HepG2 (cell line): ENCODE results near the gene PPP1CB. TPM values are rescaled to one million over a fixed set of nuclear protein-coding genes. Genes with fewer than 3 reads are reported as not detected.

Experiments
- ATAC-seq: fragments of 200-7000 bp; cut with Tn5 transposase; 3 replicates; pipeline ENCODE4 v1.9.1; 2020; ENCODE audit warnings: mild to moderate bottlenecking, moderate library complexity
- BruUV-seq: library from RNA; stranded (reverse); fragments of 400-500 nt; replicated peaks from 2 replicates; lab custom pipeline; 2021; lab: Mats Ljungman, UMichigan
- CTCF ChIA-PET: fragments of 300-600 bp; formaldehyde crosslinking; extraction: SDS; loops from one replicate; lab custom pipeline; 2021; ENCODE audit warnings: low total read pairs, inconsistent platforms, low intra/inter-chr PET ratio; lab: Yijun Ruan, JAX
- POLR2A ChIA-PET: fragments of 350-600 bp; sonication (Branson Sonifier 250); formaldehyde crosslinking; loops from one replicate; lab custom pipeline; 2020; ENCODE audit warnings: antibody characterized with exemption, inconsistent platforms; lab: Yijun Ruan, JAX
- DNase-seq: peaks from one replicate; pipeline ENCODE4 v3.0.0-alpha.2; 2015; ENCODE audit warnings: low spot score
- FAIRE-seq: peaks from 3 replicates; lab custom pipeline; 2011; peaks lifted over from hg19 to GRCh38; lab: Jason Lieb, UNC
- H2AFZ ChIP-seq: one replicate; pipeline ENCODE4 v1.6.1; 2011; ENCODE audit warnings: low read length, inconsistent platforms
- H3K27ac ChIP-seq: fragments of 300-600 bp; 3 replicates; pipeline ENCODE4 v1.8.0; 2011; ENCODE audit warnings: mixed run types, mild to moderate bottlenecking, mixed read lengths, low read length, inconsistent platforms; ENCODE audit not compliant: insufficient read depth; ENCODE audit errors: extremely low read length
- H3K27me3 ChIP-seq, 2 experiments: fragments of 200-600 bp in 1 of 2; 2 replicates in 1 of 2; 3 replicates in 1 of 2; pipeline versions ENCODE4 v1.6.0 to v1.8.0; 2011; ENCODE audit warnings: low read length in 2 of 2, mild to moderate bottlenecking in 2 of 2, moderate library complexity in 2 of 2, inconsistent platforms in 1 of 2; ENCODE audit not compliant: insufficient read depth in 2 of 2, control insufficient read depth in 1 of 2
- H3K36me3 ChIP-seq, 2 experiments: fragments of 200-600 bp in 1 of 2; replicated peaks in 1 of 2; 2 replicates in 1 of 2; 3 replicates in 1 of 2; pipeline versions ENCODE4 v1.5.1 to v1.8.0; 2011; ENCODE audit warnings: low read length in 2 of 2, inconsistent platforms in 1 of 2; ENCODE audit not compliant: insufficient read depth in 2 of 2, control insufficient read depth in 1 of 2
- H3K4me1 ChIP-seq: 2 replicates; pipeline ENCODE4 v1.5.1; 2012; ENCODE audit warnings: low read length, inconsistent platforms; ENCODE audit not compliant: insufficient read depth
- H3K4me2 ChIP-seq: 2 replicates; pipeline ENCODE4 v1.6.0; 2011; ENCODE audit warnings: low read depth, low read length, inconsistent platforms
- H3K4me3 ChIP-seq, 3 experiments: fragments of 200-600 bp in 1 of 3; sonication (generic), shearing (Covaris generic) in 1 of 3; replicated peaks in 1 of 3; 2 replicates each; pipeline ENCODE4 v1.5.1; 2011 to 2016; ENCODE audit warnings: low read length in 3 of 3, inconsistent platforms in 2 of 3, low read depth in 2 of 3, mild to moderate bottlenecking in 2 of 3, control low read depth in 1 of 3, mixed read lengths in 1 of 3; ENCODE audit not compliant: insufficient read depth in 1 of 3
- H3K79me2 ChIP-seq: one replicate; pipeline ENCODE4 v1.6.1; 2011; ENCODE audit warnings: low read length, inconsistent platforms; ENCODE audit not compliant: insufficient read depth
- H3K9ac ChIP-seq: 2 replicates; pipeline ENCODE4 v1.6.0; 2011; ENCODE audit warnings: mild to moderate bottlenecking, low read depth, low read length, inconsistent platforms; ENCODE audit not compliant: insufficient read depth
- H3K9me3 ChIP-seq: 2 replicates; pipeline ENCODE4 v1.5.1; 2012; ENCODE audit warnings: mild to moderate bottlenecking, low read length
- H4K20me1 ChIP-seq: 2 replicates; pipeline ENCODE4 v1.6.0; 2011; ENCODE audit warnings: inconsistent platforms, mild to moderate bottlenecking, low read length, moderate library complexity; ENCODE audit not compliant: insufficient read depth
- CENPBD1 ChIP-seq: sonication (generic); formaldehyde crosslinking; IDR thresholded peaks from 2 replicates; pipeline ENCODE4 v1.8.0; 2022; ENCODE audit warnings: missing genetic modification reagents, low read depth, mild to moderate bottlenecking, borderline replicate concordance
- HNF4A ChIP-seq: sonication (generic); formaldehyde crosslinking; IDR thresholded peaks from 2 replicates; pipeline ENCODE4 v1.4.0; 2020; ENCODE audit warnings: missing genetic modification reagents
- POLR2AphosphoS2 ChIP-seq: IDR thresholded peaks from 2 replicates; pipeline ENCODE4 v1.6.1; 2011; ENCODE audit warnings: low read depth, low read length, improper control_type of control experiment
- SNAPC5 ChIP-seq: sonication (generic); formaldehyde crosslinking; IDR thresholded peaks from 2 replicates; pipeline ENCODE4 v1.8.1; 2023; ENCODE audit warnings: mild to moderate bottlenecking, missing genetic modification reagents, borderline replicate concordance
- TBX3 ChIP-seq: fragments of 450-650 bp; IDR thresholded peaks from 2 replicates; pipeline ENCODE4 v1.6.1; 2017; ENCODE audit warnings: antibody characterized with exemption, mild to moderate bottlenecking, inconsistent platforms, borderline replicate concordance
- THAP11 ChIP-seq: IDR thresholded peaks from 2 replicates; pipeline ENCODE4 v1.6.1; 2016; ENCODE audit warnings: missing biosample characterization, missing genetic modification reagents
- ZBTB7A ChIP-seq: sonication (generic); formaldehyde crosslinking; IDR thresholded peaks from 2 replicates; pipeline ENCODE4 v1.8.0; 2022; ENCODE audit warnings: mild to moderate bottlenecking, missing genetic modification reagents
- ZNF121 ChIP-seq: sonication (generic); formaldehyde crosslinking; IDR thresholded peaks from 2 replicates; pipeline ENCODE4 v1.5.0; 2020; ENCODE audit warnings: mild to moderate bottlenecking, missing genetic modification reagents
- ZNF34 ChIP-seq: sonication (generic); formaldehyde crosslinking; IDR thresholded peaks from 2 replicates; pipeline ENCODE4 v1.4.0; 2020; ENCODE audit warnings: mild to moderate bottlenecking, missing genetic modification reagents, borderline replicate concordance
- ZNF513 ChIP-seq: sonication (generic); formaldehyde crosslinking; conservative IDR thresholded peaks from 2 replicates; pipeline ENCODE4 v1.5.0; 2020; ENCODE audit warnings: missing genetic modification reagents
- ZNF572 ChIP-seq: sonication (generic); formaldehyde crosslinking; IDR thresholded peaks from 2 replicates; pipeline ENCODE4 v1.5.1; 2020; ENCODE audit warnings: mild to moderate bottlenecking, missing genetic modification reagents
- ZNF644 ChIP-seq: IDR thresholded peaks from 2 replicates; pipeline ENCODE4 v1.6.1; 2016; ENCODE audit warnings: low read depth
- ZNF770 ChIP-seq: sonication (generic); formaldehyde crosslinking; IDR thresholded peaks from 2 replicates; pipeline ENCODE4 v1.5.0; 2020; ENCODE audit warnings: mild to moderate bottlenecking, missing genetic modification reagents
- WGBS: methylation state at CpG from one replicate; pipeline ENCODE4 v1.1.6; 2017; ENCODE audit warnings: low lambda C conversion rate; 5-methylcytosine and 5-hydroxymethylcytosine counted together
- in situ Hi-C: cut with HindIII; loops from 2 replicates; pipeline ENCODE4 v1.10.0; 2017; ENCODE audit warnings: low pct_unique_long_range_greater_than_20kb; ENCODE audit not compliant: extremely low pct_ligation_motif_present
- intact Hi-C: fragments of 100-400 bp; cut with micrococcal nuclease; formaldehyde crosslinking; loops from one replicate; pipeline ENCODE4 v1.10.0; 2022; ENCODE audit not compliant: unreplicated experiment
- polyA plus RNA-seq, 8 experiments: library from polyadenylated mRNA; depleted of rRNA in 3 of 8; stranded (reverse) in 7 of 8; unstranded in 1 of 8; fragments of >200 nt; fragmentation: Illumina TruSeq in 4 of 8; extraction: Trizol in 4 of 8; gene quantifications; 2 replicates each; pipeline versions ENCODE4 v1.2.1 to v1.2.3, GENCODE V29; 2011 to 2016; ENCODE audit warnings: low read depth in 4 of 8, missing spikeins in 1 of 8, mixed read lengths in 1 of 8; ENCODE audit not compliant: insufficient read depth in 1 of 8
- total RNA-seq, 5 experiments: library from RNA; depleted of rRNA; stranded (reverse); fragments of >200 nt; fragmentation: Illumina TruSeq; extraction: Trizol; gene quantifications; 2 replicates each; pipeline ENCODE4 v1.2.3, GENCODE V29; 2016; ENCODE audit warnings: low read depth in 1 of 5

The PPP1CB gene
- total and polyA plus RNA-seq, 2 of the 13 experiments (the other 11 are each of a cell fraction or from before 2014, with no cell fraction given), result 46.9 to 109 TPM

- TF ChIP-seq CENPBD1 (CRISPR knock-in tag), result no peak
- TF ChIP-seq SNAPC5, result no peak
- no peak for TF ChIP-seq ZNF34 (CRISPR knock-in tag)
- DNase-seq, result no peak
- intact Hi-C loops, result no loop called here
- no peak overlapping the region for H3K27ac ChIP-seq
- no peak for ATAC-seq
- H2AFZ ChIP-seq, result no peak overlapping the region
- H3K79me2 ChIP-seq, result peaks cover 17% of the 10 kb centered on the region
- H3K4me1 ChIP-seq, result peaks cover 20% of the 10 kb centered on the region
- H3K36me3 ChIP-seq, result no peaks in the 10 kb centered on the region
- no peak overlapping the region for H3K4me3 ChIP-seq
- peaks cover 13% of the 10 kb centered on the region for H4K20me1 ChIP-seq
- 98% methylated on average over 1 of the region's 1 CpG for WGBS
- no peak overlapping the region for H3K9ac ChIP-seq
- H3K27me3 ChIP-seq, result no peaks in the 10 kb centered on the region; a peak in 1 of 5 replicates
- no TSS peak for BruUV-seq
- no peak overlapping the region for H3K4me2 ChIP-seq
- POLR2A ChIA-PET, result no interaction called here
- in situ Hi-C loops, result no loop called here
- H3K9me3 ChIP-seq, result no peaks in the 10 kb centered on the region
- CTCF ChIA-PET, result no interaction called here
- no peak for FAIRE-seq
Measured at GRCh38 chr2:28748941-28749340, 2.7 kb upstream of the PPP1CB start.

- WGBS, result 87% methylated on average over 6 of the region's 6 CpGs
- FAIRE-seq, result no peak
- intact Hi-C loops (no loop called here), in situ Hi-C loops (no loop called here)
- peaks cover 23% of the 10 kb centered on the region for H3K79me2 ChIP-seq
- H3K36me3 ChIP-seq, result no peaks in the 10 kb centered on the region
- DNase-seq, result peak; percentile 29
- ChIA-PET POLR2A (no interaction called here), CTCF (no interaction called here)
- H3K4me2 ChIP-seq, result peak overlapping the region; percentile 82
- H3K4me3 ChIP-seq, result no peak overlapping the region; a peak in 1 of 6 replicates
- no peak overlapping the region for H3K9ac ChIP-seq
- no peak overlapping the region for H2AFZ ChIP-seq
- BruUV-seq, result no TSS peak
- no peak for ATAC-seq
- no peaks in the 10 kb centered on the region; a peak in 1 of 5 replicates for H3K27me3 ChIP-seq
- H3K9me3 ChIP-seq, result no peaks in the 10 kb centered on the region
- H3K4me1 ChIP-seq, result peaks cover 23% of the 10 kb centered on the region
- peaks cover 17% of the 10 kb centered on the region for H4K20me1 ChIP-seq
- TF ChIP-seq ZNF572 (no peak), TBX3 (no peak), ZBTB7A (CRISPR knock-in tag) (no peak), ZNF770 (0 out of 2 replicates have a peak, but pooled peaks have one; percentile 42), ZNF513 (CRISPR knock-in tag) (no peak), ZNF644 (CRISPR knock-in tag) (0 out of 2 replicates have a peak, but pooled peaks have one; percentile 14), THAP11 (CRISPR knock-in tag) (no peak), POLR2AphosphoS2 (no peak), ZNF121 (CRISPR knock-in tag) (no peak), HNF4A (CRISPR knock-in tag) (peak; percentile 39; the same call in 1 of the 2 replicates)
- H3K27ac ChIP-seq, result no peak overlapping the region
Measured at GRCh38 chr2:28749526-28749925, 2.1 kb upstream of the PPP1CB start.
